ENCODE data around the gene MSMO1.

- TF ChIP-seq CTCF (IDR thresholded peaks at IDR 0.05) (no peak), ZNF512 (CRISPR knock-in tag; IDR thresholded peaks at IDR 0.05; ENCODE audit: borderline replicate concordance) (no peak), MYBL2 (CRISPR knock-in tag; IDR thresholded peaks at IDR 0.05) (no peak), USF2 (CRISPR knock-in tag; IDR thresholded peaks at IDR 0.05) (no peak), ZSCAN18 (CRISPR knock-in tag; IDR thresholded peaks at IDR 0.05) (no peak), CBFB (CRISPR knock-in tag; IDR thresholded peaks at IDR 0.05; ENCODE audit: low read depth) (no peak), ZNF263 (CRISPR knock-in tag; IDR thresholded peaks at IDR 0.05; ENCODE audit: low read depth) (no peak), RORB (CRISPR knock-in tag; IDR thresholded peaks at IDR 0.05) (no peak), CREB1 (CRISPR knock-in tag; IDR thresholded peaks at IDR 0.05) (no peak)
Measured at GRCh38 chr4:165294907-165295306, 32.6 kb upstream of the MSMO1 start.

Data from WTC11 (cell line).